Measurements from ENCODE around the gene FGF22.

- TF ChIP-seq CTCF (IDR thresholded peaks at IDR 0.05 in 2 of 3, conservative IDR thresholded peaks at IDR 0.05 in 1 of 3; ENCODE audit: control insufficient read depth in 2 of 3, extremely low read depth in 1 of 3, insufficient read depth in 1 of 3, low read depth in 3 of 3, low read length in 3 of 3): no peak
- TF ChIP-seq EZH2 (IDR thresholded peaks at IDR 0.05; ENCODE audit: borderline replicate concordance, control insufficient read depth, low read depth, low read length): no peak
- no peak for TF ChIP-seq EP300 (IDR thresholded peaks at IDR 0.05; ENCODE audit: borderline replicate concordance in 1 of 2, control insufficient read depth in 1 of 2, low read depth in 2 of 2, low read length in 2 of 2)
- no peak for TF ChIP-seq NRF1 (conservative IDR thresholded peaks at IDR 0.05; ENCODE audit: low read depth, low read length)
- TF ChIP-seq ZBTB4 (CRISPR knock-in tag; IDR thresholded peaks at IDR 0.05): no peak
- no peak for TF ChIP-seq USF2 (IDR thresholded peaks at IDR 0.05; ENCODE audit: borderline replicate concordance, low read depth, low read length)
- no peak for TF ChIP-seq POLR2AphosphoS2 (IDR thresholded peaks at IDR 0.05; ENCODE audit: low read depth, low read length)
- TF ChIP-seq TARDBP (IDR thresholded peaks at IDR 0.05; ENCODE audit: borderline replicate concordance): no peak
- no peak for TF ChIP-seq NFYB (IDR thresholded peaks at IDR 0.05; ENCODE audit: insufficient read depth, low read depth, low read length)
- TF ChIP-seq PBX3 (IDR thresholded peaks at IDR 0.05; ENCODE audit: insufficient replicate concordance, low read depth, low read length): no peak
- TF ChIP-seq MXI1 (IDR thresholded peaks at IDR 0.05; ENCODE audit: low read depth, low read length): no peak
- TF ChIP-seq TAF1 (IDR thresholded peaks at IDR 0.05; ENCODE audit: borderline replicate concordance, low read depth, low read length): no peak
- TF ChIP-seq CEBPB (IDR thresholded peaks at IDR 0.05; ENCODE audit: borderline replicate concordance in 1 of 2, low read depth in 2 of 2, low read length in 2 of 2): no peak
Measured at GRCh38 chr19:652467-653389, 13.0 kb downstream of the FGF22 start.

Measured in GM12878 (cell line).